Measurements from ENCODE around the gene ST7.

The ST7 gene

GRCh38 chr7:117137868-117138267 is 184.6 kb downstream of the ST7 start:
- peak; percentile 81 for DNase-seq

GRCh38 chr7:117138495-117138894 is 185.2 kb downstream of the ST7 start:
- DNase-seq: no peak

GRCh38 chr7:117138981-117139380 is 185.7 kb downstream of the ST7 start:
- DNase-seq: no peak

- no peak for DNase-seq
Observed at GRCh38 chr7:117139397-117139984, 186.2 kb downstream of the ST7 start.

GRCh38 chr7:117140921-117141320 is 187.6 kb downstream of the ST7 start:
- DNase-seq: no peak

- no peak for DNase-seq
Observed at GRCh38 chr7:117143066-117143465, 189.8 kb downstream of the ST7 start.

- no peak for DNase-seq
Observed at GRCh38 chr7:117143580-117143979, 190.3 kb downstream of the ST7 start.

GRCh38 chr7:117145333-117145732 is 192.0 kb downstream of the ST7 start:
- no peak for DNase-seq

GRCh38 chr7:117146059-117146458 is 192.8 kb downstream of the ST7 start:
- DNase-seq: no peak

GRCh38 chr7:117146511-117146910 is 193.2 kb downstream of the ST7 start:
- DNase-seq: no peak

- no peak for DNase-seq
Observed at GRCh38 chr7:117148971-117149370, 195.7 kb downstream of the ST7 start.

GRCh38 chr7:117149692-117150091 is 196.4 kb downstream of the ST7 start:
- no peak for DNase-seq

GRCh38 chr7:117152213-117153007 is 199.1 kb downstream of the ST7 start:
- DNase-seq: no peak

GRCh38 chr7:117153016-117153545 is 199.8 kb downstream of the ST7 start:
- DNase-seq: no peak

GRCh38 chr7:117154721-117155120 is 201.4 kb downstream of the ST7 start:
- no peak for DNase-seq

GRCh38 chr7:117155694-117156093 is 202.4 kb downstream of the ST7 start:
- DNase-seq: no peak

- peak; percentile 87 for DNase-seq
Observed at GRCh38 chr7:117157241-117158209, 204.2 kb downstream of the ST7 start.

- DNase-seq: peak; percentile 45
Observed at GRCh38 chr7:117158941-117159697, 205.8 kb downstream of the ST7 start.

- peak; percentile 63 for DNase-seq
Observed at GRCh38 chr7:117163101-117163500, 209.8 kb downstream of the ST7 start.

- DNase-seq: peak; percentile 61
Observed at GRCh38 chr7:117164620-117165019, 211.3 kb downstream of the ST7 start.

GRCh38 chr7:117165656-117166055 is 212.4 kb downstream of the ST7 start:
- DNase-seq: no peak

- DNase-seq: no peak
Observed at GRCh38 chr7:117169907-117170306, 216.6 kb downstream of the ST7 start.
